ENCODE measurements around the gene MEGF11. TPM values are rescaled to one million over a fixed set of nuclear protein-coding genes. Genes with fewer than 3 reads are reported as not detected.

MEGF11 gene
- total RNA-seq, 4 donors from 2014 or later = not detected

DNA sequence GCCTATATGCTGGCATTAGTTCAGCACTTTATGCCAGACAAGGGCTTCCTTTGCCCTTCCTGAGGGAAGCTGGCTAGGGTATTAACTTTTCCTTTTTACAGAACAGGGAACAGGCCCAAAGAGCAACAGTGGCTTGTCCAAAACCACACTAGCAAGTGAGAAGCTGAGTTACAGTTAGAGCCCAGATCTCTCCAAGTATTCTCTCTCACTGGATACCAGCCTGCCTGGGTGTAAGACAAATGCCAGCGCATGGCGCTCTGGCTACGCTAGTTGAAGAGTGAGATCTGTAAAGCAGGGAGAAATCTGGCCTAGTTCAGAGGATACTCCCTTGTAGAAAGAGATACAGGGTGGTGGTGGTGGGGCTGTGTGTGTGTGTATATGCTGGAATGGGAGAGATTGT lies 345.9 kb downstream of the MEGF11 start:
- H3K27me3 ChIP-seq = no peaks in the 10 kb centered on the region
- H3K27ac ChIP-seq = no peak overlapping the region
- 100% methylated on average over 1 of the region's 3 CpGs; no CpG with 5 or more reads in 1 of the 2 donors for WGBS, 2 donors
- no peak for DNase-seq
- no peak overlapping the region for H3K4me3 ChIP-seq
- H3K9me3 ChIP-seq = no peaks in the 10 kb centered on the region
- intact Hi-C loops (cut with DNase I) = no loop called here
- H3K4me1 ChIP-seq = peaks cover 3 to 36% (median 14%) of the 10 kb centered on the region in 3 donors
- TF ChIP-seq CTCF (IDR thresholded peaks at IDR 0.05) = no peak
- TF ChIP-seq POLR2A (IDR thresholded peaks at IDR 0.05) = no peak
- H3K36me3 ChIP-seq = peaks cover 5 to 93% (median 22%) of the 10 kb centered on the region in 3 donors

GRCh38 chr15:65906396-65906795 lies 347.2 kb downstream of the MEGF11 start:
- H3K4me3 ChIP-seq = no peak overlapping the region
- WGBS, 2 donors = 40 to 54% methylated on average over 1 of the region's 1 CpG
- intact Hi-C loops (cut with DNase I) = no loop called here
- H3K27me3 ChIP-seq = no peaks in the 10 kb centered on the region
- H3K4me1 ChIP-seq = peaks cover 14 to 49% (median 15%) of the 10 kb centered on the region in 3 donors
- H3K27ac ChIP-seq = peak overlapping the region; percentile 12 to 69 (median 37)
- DNase-seq = no peak
- TF ChIP-seq POLR2A (IDR thresholded peaks at IDR 0.05) (no peak), CTCF (IDR thresholded peaks at IDR 0.05) (no peak)
- H3K36me3 ChIP-seq = peaks cover 5 to 83% (median 15%) of the 10 kb centered on the region in 3 donors
- no peaks in the 10 kb centered on the region for H3K9me3 ChIP-seq

- peaks cover 15 to 59% (median 16%) of the 10 kb centered on the region in 3 donors for H3K4me1 ChIP-seq
- TF ChIP-seq POLR2A (IDR thresholded peaks at IDR 0.05) = no peak
- TF ChIP-seq CTCF (IDR thresholded peaks at IDR 0.05) = no peak
- intact Hi-C loops (cut with DNase I) = no loop called here
- H3K36me3 ChIP-seq = peaks cover 5 to 83% (median 7%) of the 10 kb centered on the region in 3 donors
- WGBS, 2 donors = 86 to 89% methylated on average over 4 of the region's 4 CpGs
- DNase-seq = no peak
- H3K9me3 ChIP-seq = no peaks in the 10 kb centered on the region
- H3K27ac ChIP-seq = no peak overlapping the region
- no peak overlapping the region for H3K4me3 ChIP-seq
- H3K27me3 ChIP-seq = no peaks in the 10 kb centered on the region
Observed at GRCh38 chr15:65904301-65904700, 349.2 kb downstream of the MEGF11 start.

GRCh38 chr15:65903296-65904073 lies 350.1 kb downstream of the MEGF11 start:
- Histone ChIP-seq H3K9me3 (no peaks in the 10 kb centered on the region), H3K4me3 (no peak overlapping the region), H3K27me3 (no peaks in the 10 kb centered on the region), H3K4me1 (peaks cover 15 to 59% (median 16%) of the 10 kb centered on the region in 3 donors), H3K36me3 (peaks cover 3 to 83% (median 5%) of the 10 kb centered on the region in 3 donors), H3K27ac (peak overlapping the region in 1 of 4 donors; percentile 72)
- intact Hi-C loops (cut with DNase I) = no loop called here
- 80 to 85% methylated on average over 6 of the region's 6 CpGs for WGBS, 2 donors
- DNase-seq = no peak
- TF ChIP-seq CTCF (IDR thresholded peaks at IDR 0.05) (no peak), POLR2A (IDR thresholded peaks at IDR 0.05) (no peak)

GRCh38 chr15:65902373-65902772 lies 351.2 kb downstream of the MEGF11 start:
- Histone ChIP-seq H3K27ac (peak overlapping the region; percentile 9 to 78 (median 56)), H3K4me1 (peaks cover 15 to 59% (median 16%) of the 10 kb centered on the region in 3 donors), H3K4me3 (no peak overlapping the region), H3K27me3 (no peaks in the 10 kb centered on the region), H3K9me3 (no peaks in the 10 kb centered on the region), H3K36me3 (peaks cover 3 to 83% (median 11%) of the 10 kb centered on the region in 3 donors)
- peak; percentile 27 for DNase-seq
- TF ChIP-seq POLR2A (IDR thresholded peaks at IDR 0.05) (no peak), CTCF (IDR thresholded peaks at IDR 0.05) (no peak)
- WGBS, 2 donors = 10% methylated on average over 1 of the region's 1 CpG; no CpG with 5 or more reads in 1 of the 2 donors
- intact Hi-C loops (cut with DNase I) = no loop called here
